Measurements from ENCODE around the gene STIL.

The STIL gene

GRCh38 chr1:47227341-47228232 is 86.4 kb downstream of the STIL start:
- ChIA-PET CTCF (interaction anchor here (0.8 to 3.4 kb wide), 11 partner anchors 9 to 50 kb away, joined by 3 to 24 read pairs (median 4); no protein-coding TSS in a partner anchor), POLR2A (interaction anchor here (1.1 to 1.7 kb wide), 2 partner anchors 10 to 18 kb away, joined by 3 to 4 read pairs; no protein-coding TSS in a partner anchor)

GRCh38 chr1:47226839-47227215 is 87.1 kb downstream of the STIL start:
- Histone ChIP-seq H3K36me3 (ENCODE audit: control insufficient read depth in 4 of 4, insufficient read depth in 4 of 4, low read length in 3 of 4) (peaks cover 0 to 22% (median 12%) of the 10 kb centered on the region in 4 experiments), H3K27ac (ENCODE audit: insufficient read depth in 1 of 2, low read depth in 1 of 2, low read length in 2 of 2, poor library complexity in 1 of 2, severe bottlenecking in 2 of 2) (peak overlapping the region in 1 of 2 experiments; percentile 97), H3K9me3 (ENCODE audit: control extremely low read depth in 1 of 5, control insufficient read depth in 4 of 5, insufficient read depth in 2 of 5, low read depth in 1 of 5, low read length in 4 of 5) (no peaks in the 10 kb centered on the region), H3K4me3 (ENCODE audit: control insufficient read depth in 1 of 7, extremely low read depth in 1 of 7, insufficient read depth in 4 of 7, low read depth in 2 of 7, low read length in 6 of 7) (peak overlapping the region in 5 of 7 experiments; percentile 23 to 85 (median 76)), H3K27me3 (replicated peaks in 2 of 5; ENCODE audit: control insufficient read depth in 4 of 5, insufficient read depth in 5 of 5, low read length in 4 of 5) (no peaks in the 10 kb centered on the region), H3K4me1 (ENCODE audit: control extremely low read depth in 1 of 4, control insufficient read depth in 4 of 4, insufficient read depth in 4 of 4, low read length in 3 of 4) (peaks cover 0 to 75% (median 64%) of the 10 kb centered on the region in 4 experiments)
- no peak for DNase-seq
- ChIA-PET POLR2A (interaction anchor here (1.7 to 3.5 kb wide), 2 partner anchors 11 to 15 kb away, joined by 4 to 21 read pairs; no protein-coding TSS in a partner anchor), CTCF (interaction anchor here (1.1 to 3.4 kb wide), 6 partner anchors 10 to 37 kb away, joined by 3 to 24 read pairs (median 12); no protein-coding TSS in a partner anchor)
- 73% methylated on average over 3 of the region's 4 CpGs for WGBS (ENCODE audit: insufficient coverage)

More at GRCh38 chr1:47227341-47228232, 86.4 kb downstream of the STIL start:
- Histone ChIP-seq H3K4me3 (ENCODE audit: control insufficient read depth in 1 of 7, extremely low read depth in 1 of 7, insufficient read depth in 4 of 7, low read depth in 2 of 7, low read length in 6 of 7) (peak overlapping the region in 5 of 7 experiments; percentile 80 to 100 (median 96)), H3K36me3 (ENCODE audit: control insufficient read depth in 4 of 4, insufficient read depth in 4 of 4, low read length in 3 of 4) (peaks cover 0 to 14% (median 5%) of the 10 kb centered on the region in 4 experiments), H3K27ac (ENCODE audit: insufficient read depth in 1 of 2, low read depth in 1 of 2, low read length in 2 of 2, poor library complexity in 1 of 2, severe bottlenecking in 2 of 2) (peak overlapping the region in 1 of 2 experiments; percentile 97), H3K9me3 (ENCODE audit: control extremely low read depth in 1 of 5, control insufficient read depth in 4 of 5, insufficient read depth in 2 of 5, low read depth in 1 of 5, low read length in 4 of 5) (no peaks in the 10 kb centered on the region), H3K4me1 (ENCODE audit: control extremely low read depth in 1 of 4, control insufficient read depth in 4 of 4, insufficient read depth in 4 of 4, low read length in 3 of 4) (peaks cover 0 to 78% (median 67%) of the 10 kb centered on the region in 4 experiments), H3K27me3 (replicated peaks in 2 of 5; ENCODE audit: control insufficient read depth in 4 of 5, insufficient read depth in 5 of 5, low read length in 4 of 5) (no peaks in the 10 kb centered on the region)
- WGBS (ENCODE audit: insufficient coverage): 86% methylated on average over 6 of the region's 7 CpGs
- DNase-seq: no peak

GRCh38 chr1:47226121-47226838 is 87.7 kb downstream of the STIL start:
- DNase-seq: peak in 1 of 3 donors; percentile 28
- 24% methylated on average over 10 of the region's 19 CpGs for WGBS (ENCODE audit: insufficient coverage)

GRCh38 chr1:47225430-47226100 is 88.4 kb downstream of the STIL start:
- Histone ChIP-seq H3K27me3 (replicated peaks in 2 of 5; ENCODE audit: control insufficient read depth in 4 of 5, insufficient read depth in 5 of 5, low read length in 4 of 5) (no peaks in the 10 kb centered on the region), H3K27ac (ENCODE audit: insufficient read depth in 1 of 2, low read depth in 1 of 2, low read length in 2 of 2, poor library complexity in 1 of 2, severe bottlenecking in 2 of 2) (peak overlapping the region in 1 of 2 experiments; percentile 97)
- POLR2A ChIA-PET: interaction anchor here (0.7 to 3.5 kb wide), 4 partner anchors 10 to 44 kb away, joined by 3 to 21 read pairs (median 4); no protein-coding TSS in a partner anchor

More at GRCh38 chr1:47226121-47226838, 87.7 kb downstream of the STIL start:
- Histone ChIP-seq H3K27ac (ENCODE audit: insufficient read depth in 1 of 2, low read depth in 1 of 2, low read length in 2 of 2, poor library complexity in 1 of 2, severe bottlenecking in 2 of 2) (peak overlapping the region in 1 of 2 experiments; percentile 97), H3K36me3 (ENCODE audit: control insufficient read depth in 4 of 4, insufficient read depth in 4 of 4, low read length in 3 of 4) (peaks cover 2 to 27% (median 18%) of the 10 kb centered on the region in 4 experiments), H3K4me3 (ENCODE audit: control insufficient read depth in 1 of 7, extremely low read depth in 1 of 7, insufficient read depth in 4 of 7, low read depth in 2 of 7, low read length in 6 of 7) (peak overlapping the region in 6 of 7 experiments; percentile 47 to 85 (median 64)), H3K27me3 (replicated peaks in 2 of 5; ENCODE audit: control insufficient read depth in 4 of 5, insufficient read depth in 5 of 5, low read length in 4 of 5) (no peaks in the 10 kb centered on the region), H3K4me1 (ENCODE audit: control extremely low read depth in 1 of 4, control insufficient read depth in 4 of 4, insufficient read depth in 4 of 4, low read length in 3 of 4) (peaks cover 0 to 70% (median 62%) of the 10 kb centered on the region in 4 experiments), H3K9me3 (ENCODE audit: control extremely low read depth in 1 of 5, control insufficient read depth in 4 of 5, insufficient read depth in 2 of 5, low read depth in 1 of 5, low read length in 4 of 5) (no peaks in the 10 kb centered on the region)
- ChIA-PET CTCF (interaction anchor here (1.1 to 3.4 kb wide), 7 partner anchors 10 to 38 kb away, joined by 3 to 24 read pairs (median 9); no protein-coding TSS in a partner anchor), POLR2A (interaction anchor here (1.2 to 3.5 kb wide), 3 partner anchors 11 to 45 kb away, joined by 3 to 21 read pairs (median 4); no protein-coding TSS in a partner anchor)

GRCh38 chr1:47224676-47225399 is 89.1 kb downstream of the STIL start:
- POLR2A ChIA-PET: interaction anchor here (0.7 to 3.5 kb wide), 4 partner anchors 10 to 44 kb away, joined by 3 to 21 read pairs (median 4); no protein-coding TSS in a partner anchor
- CTCF ChIA-PET: interaction anchor here (0.9 to 3.4 kb wide), 13 partner anchors 9 to 41 kb away, joined by 3 to 23 read pairs (median 4); no protein-coding TSS in a partner anchor
- Histone ChIP-seq H3K27ac (ENCODE audit: insufficient read depth in 1 of 2, low read depth in 1 of 2, low read length in 2 of 2, poor library complexity in 1 of 2, severe bottlenecking in 2 of 2) (peak overlapping the region in 1 of 2 experiments; percentile 52), H3K9me3 (ENCODE audit: control extremely low read depth in 1 of 5, control insufficient read depth in 4 of 5, insufficient read depth in 2 of 5, low read depth in 1 of 5, low read length in 4 of 5) (no peaks in the 10 kb centered on the region), H3K27me3 (replicated peaks in 2 of 5; ENCODE audit: control insufficient read depth in 4 of 5, insufficient read depth in 5 of 5, low read length in 4 of 5) (no peaks in the 10 kb centered on the region), H3K4me3 (ENCODE audit: control insufficient read depth in 1 of 7, extremely low read depth in 1 of 7, insufficient read depth in 4 of 7, low read depth in 2 of 7, low read length in 6 of 7) (peak overlapping the region in 6 of 7 experiments; percentile 24 to 76 (median 62)), H3K36me3 (ENCODE audit: control insufficient read depth in 4 of 4, insufficient read depth in 4 of 4, low read length in 3 of 4) (peaks cover 5 to 41% (median 30%) of the 10 kb centered on the region in 4 experiments), H3K4me1 (ENCODE audit: control extremely low read depth in 1 of 4, control insufficient read depth in 4 of 4, insufficient read depth in 4 of 4, low read length in 3 of 4) (peaks cover 0 to 63% (median 53%) of the 10 kb centered on the region in 4 experiments)
- DNase-seq: peak in 2 of 3 donors; percentile 50 to 54
- WGBS (ENCODE audit: insufficient coverage): 7% methylated on average over 12 of the region's 30 CpGs

More at GRCh38 chr1:47225430-47226100, 88.4 kb downstream of the STIL start:
- under 1% methylated on average over 51 of the region's 79 CpGs for WGBS (ENCODE audit: insufficient coverage)
- H3K36me3 ChIP-seq (ENCODE audit: control insufficient read depth in 4 of 4, insufficient read depth in 4 of 4, low read length in 3 of 4): peaks cover 3 to 34% (median 24%) of the 10 kb centered on the region in 4 experiments
- peaks cover 0 to 68% (median 57%) of the 10 kb centered on the region in 4 experiments for H3K4me1 ChIP-seq (ENCODE audit: control extremely low read depth in 1 of 4, control insufficient read depth in 4 of 4, insufficient read depth in 4 of 4, low read length in 3 of 4)
- CTCF ChIA-PET: interaction anchor here (1.1 to 3.4 kb wide), 8 partner anchors 9 to 42 kb away, joined by 3 to 23 read pairs (median 6); no protein-coding TSS in a partner anchor
- DNase-seq: peak in 2 of 3 donors; percentile 46 to 52
- peak overlapping the region; percentile 25 to 85 (median 67) for H3K4me3 ChIP-seq (ENCODE audit: control insufficient read depth in 1 of 7, extremely low read depth in 1 of 7, insufficient read depth in 4 of 7, low read depth in 2 of 7, low read length in 6 of 7)
- H3K9me3 ChIP-seq (ENCODE audit: control extremely low read depth in 1 of 5, control insufficient read depth in 4 of 5, insufficient read depth in 2 of 5, low read depth in 1 of 5, low read length in 4 of 5): no peaks in the 10 kb centered on the region

All from common myeloid progenitor, CD34-positive (primary cell).